HepG2 (cell line): Measurements from ENCODE around the gene CDH2. TPM values are rescaled to one million over a fixed set of nuclear protein-coding genes. Genes with fewer than 3 reads are reported as not detected.

Experiments used
- FOXJ3 ChIP-seq: sonication (generic); formaldehyde crosslinking; IDR thresholded peaks from 2 replicates; pipeline ENCODE4 v1.4.0; 2020; ENCODE audit warnings: missing genetic modification reagents, mild to moderate bottlenecking, borderline replicate concordance
- HHEX ChIP-seq: IDR thresholded peaks from 2 replicates; pipeline ENCODE4 v1.6.1; 2016; ENCODE audit warnings: control low read depth
- MAFF ChIP-seq: IDR thresholded peaks from 2 replicates; pipeline ENCODE4 v1.6.1; 2011; ENCODE audit warnings: low read depth, low read length, improper control_type of control experiment
- PHF5A ChIP-seq: IDR thresholded peaks from one replicate; pipeline ENCODE4 v1.6.1; 2018; ENCODE audit warnings: low read depth, missing genetic modification reagents; ENCODE audit not compliant: unreplicated experiment
- PITX1 ChIP-seq: sonication (generic); formaldehyde crosslinking; IDR thresholded peaks from 2 replicates; pipeline ENCODE4 v1.5.1; 2020; ENCODE audit warnings: mild to moderate bottlenecking, missing genetic modification reagents
- RERE ChIP-seq: IDR thresholded peaks from 2 replicates; pipeline ENCODE4 v1.6.1; 2016; ENCODE audit warnings: low read depth, missing genetic modification reagents, missing compliant biosample characterization
- SOX5 ChIP-seq: IDR thresholded peaks from 2 replicates; pipeline ENCODE4 v1.6.1; 2016; ENCODE audit warnings: borderline replicate concordance
- TEAD3 ChIP-seq: optimal IDR thresholded peaks from 2 replicates; pipeline ENCODE3; 2016; ENCODE audit warnings: borderline replicate concordance
- ZNF672 ChIP-seq: sonication (generic); formaldehyde crosslinking; IDR thresholded peaks from 2 replicates; pipeline ENCODE4 v1.8.1; 2022; ENCODE audit warnings: missing genetic modification reagents
- polyA plus RNA-seq, 8 experiments: library from polyadenylated mRNA; depleted of rRNA in 3 of 8; stranded (reverse) in 7 of 8; unstranded in 1 of 8; fragments of >200 nt; fragmentation: Illumina TruSeq in 4 of 8; extraction: Trizol in 4 of 8; gene quantifications; 2 replicates each; pipeline versions ENCODE4 v1.2.1 to v1.2.3, GENCODE V29; 2011 to 2016; ENCODE audit warnings: low read depth in 4 of 8, missing spikeins in 1 of 8, mixed read lengths in 1 of 8; ENCODE audit not compliant: insufficient read depth in 1 of 8
- total RNA-seq, 5 experiments: library from RNA; depleted of rRNA; stranded (reverse); fragments of >200 nt; fragmentation: Illumina TruSeq; extraction: Trizol; gene quantifications; 2 replicates each; pipeline ENCODE4 v1.2.3, GENCODE V29; 2016; ENCODE audit warnings: low read depth in 1 of 5
- TF ChIP-seq, protein P1 (sequence below): sonication (generic); formaldehyde crosslinking; IDR thresholded peaks from 2 replicates; pipeline ENCODE4 v1.8.0; 2022; ENCODE audit warnings: missing genetic modification reagents, mild to moderate bottlenecking, moderate library complexity, borderline replicate concordance
- TF ChIP-seq, protein P2 (sequence below): sonication (generic); formaldehyde crosslinking; IDR thresholded peaks from 2 replicates; pipeline ENCODE4 v1.5.1; 2020; ENCODE audit warnings: mild to moderate bottlenecking, missing genetic modification reagents, borderline replicate concordance

The CDH2 gene
- total and polyA plus RNA-seq, 2 of the 13 experiments (the other 11 are each of a cell fraction or from before 2014, with no cell fraction given): 18.6 to 36.1 TPM

GRCh38 chr18:28127763-28128658 lies 48.9 kb downstream of the CDH2 start (continued):
- peak; percentile 98 for TF ChIP-seq TEAD3 (CRISPR knock-in tag)
- TF ChIP-seq ZNF672 (CRISPR knock-in tag): no peak
- peak; percentile 14 for TF ChIP-seq PHF5A
- TF ChIP-seq MAFF: 0 out of 2 replicates have a peak, but pooled peaks have one; percentile 23
- TF ChIP-seq, protein P1, sequence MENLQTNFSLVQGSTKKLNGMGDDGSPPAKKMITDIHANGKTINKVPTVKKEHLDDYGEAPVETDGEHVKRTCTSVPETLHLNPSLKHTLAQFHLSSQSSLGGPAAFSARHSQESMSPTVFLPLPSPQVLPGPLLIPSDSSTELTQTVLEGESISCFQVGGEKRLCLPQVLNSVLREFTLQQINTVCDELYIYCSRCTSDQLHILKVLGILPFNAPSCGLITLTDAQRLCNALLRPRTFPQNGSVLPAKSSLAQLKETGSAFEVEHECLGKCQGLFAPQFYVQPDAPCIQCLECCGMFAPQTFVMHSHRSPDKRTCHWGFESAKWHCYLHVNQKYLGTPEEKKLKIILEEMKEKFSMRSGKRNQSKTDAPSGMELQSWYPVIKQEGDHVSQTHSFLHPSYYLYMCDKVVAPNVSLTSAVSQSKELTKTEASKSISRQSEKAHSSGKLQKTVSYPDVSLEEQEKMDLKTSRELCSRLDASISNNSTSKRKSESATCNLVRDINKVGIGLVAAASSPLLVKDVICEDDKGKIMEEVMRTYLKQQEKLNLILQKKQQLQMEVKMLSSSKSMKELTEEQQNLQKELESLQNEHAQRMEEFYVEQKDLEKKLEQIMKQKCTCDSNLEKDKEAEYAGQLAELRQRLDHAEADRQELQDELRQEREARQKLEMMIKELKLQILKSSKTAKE (CRISPR knock-in tag): peak; percentile 97
- peak; percentile 55; the same call in 1 of the 2 replicates for TF ChIP-seq PITX1 (CRISPR knock-in tag)
- TF ChIP-seq SOX5: peak; percentile 91
- TF ChIP-seq FOXJ3: peak; percentile 74; the same call in 1 of the 2 replicates
- TF ChIP-seq HHEX (CRISPR knock-in tag): 0 out of 2 replicates have a peak, but pooled peaks have one; percentile 50
- TF ChIP-seq, protein P2, sequence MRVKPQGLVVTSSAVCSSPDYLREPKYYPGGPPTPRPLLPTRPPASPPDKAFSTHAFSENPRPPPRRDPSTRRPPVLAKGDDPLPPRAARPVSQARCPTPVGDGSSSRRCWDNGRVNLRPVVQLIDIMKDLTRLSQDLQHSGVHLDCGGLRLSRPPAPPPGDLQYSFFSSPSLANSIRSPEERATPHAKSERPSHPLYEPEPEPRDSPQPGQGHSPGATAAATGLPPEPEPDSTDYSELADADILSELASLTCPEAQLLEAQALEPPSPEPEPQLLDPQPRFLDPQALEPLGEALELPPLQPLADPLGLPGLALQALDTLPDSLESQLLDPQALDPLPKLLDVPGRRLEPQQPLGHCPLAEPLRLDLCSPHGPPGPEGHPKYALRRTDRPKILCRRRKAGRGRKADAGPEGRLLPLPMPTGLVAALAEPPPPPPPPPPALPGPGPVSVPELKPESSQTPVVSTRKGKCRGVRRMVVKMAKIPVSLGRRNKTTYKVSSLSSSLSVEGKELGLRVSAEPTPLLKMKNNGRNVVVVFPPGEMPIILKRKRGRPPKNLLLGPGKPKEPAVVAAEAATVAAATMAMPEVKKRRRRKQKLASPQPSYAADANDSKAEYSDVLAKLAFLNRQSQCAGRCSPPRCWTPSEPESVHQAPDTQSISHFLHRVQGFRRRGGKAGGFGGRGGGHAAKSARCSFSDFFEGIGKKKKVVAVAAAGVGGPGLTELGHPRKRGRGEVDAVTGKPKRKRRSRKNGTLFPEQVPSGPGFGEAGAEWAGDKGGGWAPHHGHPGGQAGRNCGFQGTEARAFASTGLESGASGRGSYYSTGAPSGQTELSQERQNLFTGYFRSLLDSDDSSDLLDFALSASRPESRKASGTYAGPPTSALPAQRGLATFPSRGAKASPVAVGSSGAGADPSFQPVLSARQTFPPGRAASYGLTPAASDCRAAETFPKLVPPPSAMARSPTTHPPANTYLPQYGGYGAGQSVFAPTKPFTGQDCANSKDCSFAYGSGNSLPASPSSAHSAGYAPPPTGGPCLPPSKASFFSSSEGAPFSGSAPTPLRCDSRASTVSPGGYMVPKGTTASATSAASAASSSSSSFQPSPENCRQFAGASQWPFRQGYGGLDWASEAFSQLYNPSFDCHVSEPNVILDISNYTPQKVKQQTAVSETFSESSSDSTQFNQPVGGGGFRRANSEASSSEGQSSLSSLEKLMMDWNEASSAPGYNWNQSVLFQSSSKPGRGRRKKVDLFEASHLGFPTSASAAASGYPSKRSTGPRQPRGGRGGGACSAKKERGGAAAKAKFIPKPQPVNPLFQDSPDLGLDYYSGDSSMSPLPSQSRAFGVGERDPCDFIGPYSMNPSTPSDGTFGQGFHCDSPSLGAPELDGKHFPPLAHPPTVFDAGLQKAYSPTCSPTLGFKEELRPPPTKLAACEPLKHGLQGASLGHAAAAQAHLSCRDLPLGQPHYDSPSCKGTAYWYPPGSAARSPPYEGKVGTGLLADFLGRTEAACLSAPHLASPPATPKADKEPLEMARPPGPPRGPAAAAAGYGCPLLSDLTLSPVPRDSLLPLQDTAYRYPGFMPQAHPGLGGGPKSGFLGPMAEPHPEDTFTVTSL (CRISPR knock-in tag): peak; percentile 70; the same call in 1 of the 2 replicates
- peak; percentile 90 for TF ChIP-seq RERE
